Calu3 (cell line): Measurements from ENCODE around the gene ZNF621. TPM values are rescaled to one million over a fixed set of nuclear protein-coding genes. Genes with fewer than 3 reads are reported as not detected.

Source experiments
- BruUV-seq: library from RNA; stranded (reverse); fragments of 400-500 nt; replicated peaks from 2 replicates; lab custom pipeline; 2021; lab: Mats Ljungman, UMichigan
- CTCF ChIA-PET: fragments of 300-600 bp; sonication (Branson Sonifier 250); formaldehyde crosslinking; loops from one replicate; lab custom pipeline; 2022; ENCODE audit warnings: antibody characterized with exemption; lab: Charles Lee
- DNase-seq: peaks from one replicate; pipeline ENCODE4 v3.0.0; 2022
- H3K27ac Mint-ChIP-seq: one replicate; pipeline ENCODE4 v1.8.0; 2022; ENCODE audit warnings: mixed read lengths; ENCODE audit not compliant: unreplicated experiment
- H3K27me3 Mint-ChIP-seq: one replicate; pipeline ENCODE4 v1.8.0; 2022; ENCODE audit warnings: mixed read lengths; ENCODE audit not compliant: unreplicated experiment
- H3K36me3 Mint-ChIP-seq: one replicate; pipeline ENCODE4 v1.8.0; 2022; ENCODE audit warnings: mild to moderate bottlenecking, moderate library complexity, mixed read lengths; ENCODE audit not compliant: insufficient read depth, unreplicated experiment
- H3K4me1 Mint-ChIP-seq: one replicate; pipeline ENCODE4 v1.8.0; 2022; ENCODE audit warnings: mild to moderate bottlenecking, low read depth, mixed read lengths; ENCODE audit not compliant: unreplicated experiment
- H3K4me3 Mint-ChIP-seq: one replicate; pipeline ENCODE4 v1.8.0; 2022; ENCODE audit warnings: mild to moderate bottlenecking, low read depth, moderate library complexity, mixed read lengths; ENCODE audit not compliant: unreplicated experiment
- H3K9me3 Mint-ChIP-seq: one replicate; pipeline ENCODE4 v1.8.0; 2022; ENCODE audit warnings: low read depth, mixed read lengths; ENCODE audit not compliant: unreplicated experiment
- intact Hi-C: fragments of 100-400 bp; cut with micrococcal nuclease; formaldehyde crosslinking; loops from one replicate; pipeline ENCODE4 v1.10.0; 2022; ENCODE audit not compliant: unreplicated experiment
- total RNA-seq: library from RNA; stranded (reverse); gene quantifications from 2 replicates; pipeline ENCODE4 v1.2.3, GENCODE V29; 2022
- TF ChIP-seq, protein P1 (sequence below): fragments of 200-600 bp; IDR thresholded peaks from one replicate; pipeline ENCODE4 v1.8.0; 2022; ENCODE audit warnings: antibody characterized with exemption; ENCODE audit not compliant: unreplicated experiment

Gene ZNF621
- total RNA-seq, 1 experiment from 2014 or later, result 21.1 TPM

DNA sequence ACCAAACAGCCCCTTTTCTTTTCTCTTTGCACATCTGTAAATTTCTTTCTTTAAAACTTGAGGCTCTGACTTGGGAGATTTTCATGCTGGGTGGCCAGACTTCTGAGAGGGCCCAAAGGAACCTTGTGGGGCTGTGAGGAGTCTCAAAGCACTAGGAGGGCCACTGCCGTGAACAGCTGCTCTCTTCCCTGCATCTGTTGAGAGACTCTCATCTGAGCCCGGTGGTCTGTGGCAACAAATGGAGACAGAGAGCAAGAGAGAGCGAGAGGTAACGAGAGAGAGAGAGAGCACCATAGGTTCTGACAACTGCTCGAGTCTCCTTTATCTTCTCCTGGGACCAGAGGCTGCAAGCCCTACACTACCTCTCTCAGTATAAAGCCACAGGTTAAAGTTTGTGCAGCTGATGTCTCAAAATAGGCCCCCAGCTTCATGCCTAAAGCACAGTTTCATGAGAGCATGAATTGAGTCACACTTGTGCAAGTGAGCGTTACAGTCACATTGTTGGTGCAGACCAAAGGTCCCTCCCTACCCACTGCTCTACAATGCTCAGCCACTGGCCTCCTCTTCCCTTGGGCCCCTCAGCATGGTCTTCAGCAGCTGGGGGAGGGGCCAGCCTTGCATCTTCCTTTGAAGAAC, 60.7 kb downstream of the ZNF621 start:
- CTCF ChIA-PET, result interaction anchor here (0.9 to 1.1 kb wide), 2 partner anchors 13 to 466 kb away, joined by 3 read pairs; no protein-coding TSS in a partner anchor
- no peaks in the 10 kb centered on the region for H3K36me3 Mint-ChIP-seq
- no peak overlapping the region for H3K27ac Mint-ChIP-seq
- no peak overlapping the region for H3K4me3 Mint-ChIP-seq
- H3K9me3 Mint-ChIP-seq, result no peaks in the 10 kb centered on the region
- BruUV-seq, result no TSS peak
- H3K27me3 Mint-ChIP-seq, result peaks cover 56% of the 10 kb centered on the region
- intact Hi-C loops, result no loop called here
- no peak for DNase-seq
- H3K4me1 Mint-ChIP-seq, result no peaks in the 10 kb centered on the region
- TF ChIP-seq, protein P1, sequence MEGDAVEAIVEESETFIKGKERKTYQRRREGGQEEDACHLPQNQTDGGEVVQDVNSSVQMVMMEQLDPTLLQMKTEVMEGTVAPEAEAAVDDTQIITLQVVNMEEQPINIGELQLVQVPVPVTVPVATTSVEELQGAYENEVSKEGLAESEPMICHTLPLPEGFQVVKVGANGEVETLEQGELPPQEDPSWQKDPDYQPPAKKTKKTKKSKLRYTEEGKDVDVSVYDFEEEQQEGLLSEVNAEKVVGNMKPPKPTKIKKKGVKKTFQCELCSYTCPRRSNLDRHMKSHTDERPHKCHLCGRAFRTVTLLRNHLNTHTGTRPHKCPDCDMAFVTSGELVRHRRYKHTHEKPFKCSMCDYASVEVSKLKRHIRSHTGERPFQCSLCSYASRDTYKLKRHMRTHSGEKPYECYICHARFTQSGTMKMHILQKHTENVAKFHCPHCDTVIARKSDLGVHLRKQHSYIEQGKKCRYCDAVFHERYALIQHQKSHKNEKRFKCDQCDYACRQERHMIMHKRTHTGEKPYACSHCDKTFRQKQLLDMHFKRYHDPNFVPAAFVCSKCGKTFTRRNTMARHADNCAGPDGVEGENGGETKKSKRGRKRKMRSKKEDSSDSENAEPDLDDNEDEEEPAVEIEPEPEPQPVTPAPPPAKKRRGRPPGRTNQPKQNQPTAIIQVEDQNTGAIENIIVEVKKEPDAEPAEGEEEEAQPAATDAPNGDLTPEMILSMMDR, result no peak

- BruUV-seq, result no TSS peak
- TF ChIP-seq, protein P1, result no peak
- peaks cover 42% of the 10 kb centered on the region for H3K27me3 Mint-ChIP-seq
- H3K27ac Mint-ChIP-seq, result no peak overlapping the region
- H3K9me3 Mint-ChIP-seq, result no peaks in the 10 kb centered on the region
- H3K4me3 Mint-ChIP-seq, result no peak overlapping the region
- CTCF ChIA-PET, result no interaction called here
- H3K4me1 Mint-ChIP-seq, result no peaks in the 10 kb centered on the region
- DNase-seq, result no peak
- intact Hi-C loops, result no loop called here
- no peaks in the 10 kb centered on the region for H3K36me3 Mint-ChIP-seq
These were observed 62.1 kb downstream of the ZNF621 start for GRCh38 chr3:40586901-40587300.

GRCh38 chr3:40588406-40588805, 63.6 kb downstream of the ZNF621 start:
- H3K27ac Mint-ChIP-seq, result no peak overlapping the region
- no peaks in the 10 kb centered on the region for H3K36me3 Mint-ChIP-seq
- H3K9me3 Mint-ChIP-seq, result no peaks in the 10 kb centered on the region
- peak; percentile 24 for DNase-seq
- no peaks in the 10 kb centered on the region for H3K4me1 Mint-ChIP-seq
- BruUV-seq, result no TSS peak
- TF ChIP-seq, protein P1, result no peak
- H3K4me3 Mint-ChIP-seq, result no peak overlapping the region
- H3K27me3 Mint-ChIP-seq, result peaks cover 27% of the 10 kb centered on the region
- intact Hi-C loops, result no loop called here
- CTCF ChIA-PET, result no interaction called here

Other genes with a start within 250 kb of the ZNF621 start
- gene EIF1B, start 215.3 kb upstream of the ZNF621 start, total RNA-seq, result 37.2 and 41.3 TPM in 2 replicates
- gene ENTPD3, start 137.8 kb upstream of the ZNF621 start, total RNA-seq, result 3.0 and 4.0 TPM in 2 replicates
- gene RPL14, start 67.6 kb upstream of the ZNF621 start, total RNA-seq, result 1,147 and 1,349 TPM in 2 replicates
- gene ZNF619, start 47.8 kb upstream of the ZNF621 start, total RNA-seq, result 8.3 and 8.4 TPM in 2 replicates
- 11.3 and 13.6 TPM in 2 replicates for gene ZNF620, start 18.9 kb upstream of the ZNF621 start, total RNA-seq